A549 treated with AZD9567 at 1 μM for 4 hours (cell line): ENCODE results near the gene MMP17. TPM values are rescaled to one million over a fixed set of nuclear protein-coding genes. Genes with fewer than 3 reads are reported as not detected.

Source experiments
- total RNA-seq: library from RNA; stranded (reverse); fragments of 200-300 nt; extraction: Qiagen RNA extraction; gene quantifications from 5 replicates; pipeline ENCODE4 v1.2.3, GENCODE V29; 2022; ENCODE audit not compliant: insufficient read depth

Gene MMP17
- 11.5 to 13.6 TPM (median 12.3 TPM) in 5 replicates for total RNA-seq

GRCh38 chr12:131827961-131828534, at the start of gene MMP17:
MMP17 (plus strand) TSS chr12:131828393; CDS start chr12:131828495, 102 bp downstream.

GRCh38 chr12:131894313-131894860, 66.2 kb downstream of the MMP17 start, which contains the start of gene ULK1:
ULK1 (plus strand) TSS chr12:131894622; CDS start chr12:131895002, 380 bp downstream.

Other genes with a start within 250 kb of the MMP17 start
- gene SFSWAP, start 117.3 kb upstream of the MMP17 start, total RNA-seq = 24.8 to 31.4 TPM (median 29.5 TPM) in 5 replicates
- gene ULK1, start 66.2 kb downstream of the MMP17 start, total RNA-seq = 13.3 to 29.3 TPM (median 28.9 TPM) in 5 replicates
- gene PUS1, start 100.9 kb downstream of the MMP17 start, total RNA-seq = 64.8 to 80.1 TPM (median 77.5 TPM) in 5 replicates
- 22.4 to 26.7 TPM (median 24.7 TPM) in 5 replicates for gene EP400, start 121.5 kb downstream of the MMP17 start, total RNA-seq